Right atrium auricular region (tissue), 2 donors: ENCODE measurements around the gene ARHGDIA. TPM values are rescaled to one million over a fixed set of nuclear protein-coding genes. Genes with fewer than 3 reads are reported as not detected.

Experiments used
- DNase-seq: peaks from one replicate; pipeline ENCODE4 v3.0.0-alpha.2; 2019; ENCODE audit warnings: low spot score
- H3K27ac ChIP-seq, 2 donors: fragments of 200-600 bp; sonication (generic); 1 replicate in 1 of 2; 2 replicates in 1 of 2; pipeline ENCODE4 v1.5.1; 2016 to 2019
- H3K27me3 ChIP-seq, 2 donors: fragments of 200-600 bp; sonication (generic); one replicate each; pipeline versions ENCODE4 v1.5.1 to v1.6.0; 2017 to 2019
- H3K36me3 ChIP-seq: fragments of 200-600 bp; sonication (generic); one replicate; pipeline ENCODE4 v1.5.1; 2016
- H3K4me1 ChIP-seq, 2 donors: fragments of 200-600 bp; sonication (generic); one replicate each; pipeline versions ENCODE4 v1.5.1 to v1.6.0; 2017 to 2019
- H3K4me3 ChIP-seq, 2 donors: fragments of 200-600 bp; sonication (generic); 1 replicate in 1 of 2; 2 replicates in 1 of 2; pipeline ENCODE4 v1.5.1; 2017 to 2019; ENCODE audit warnings: mild to moderate bottlenecking in 1 of 2, moderate library complexity in 1 of 2
- H3K9me3 ChIP-seq, 2 donors: fragments of 200-600 bp; sonication (generic); one replicate each; pipeline ENCODE4 v1.5.1; 2019
- total RNA-seq, 2 donors: library from RNA; depleted of rRNA; stranded (reverse); fragments of >200 nt; gene quantifications; one replicate each; pipeline ENCODE4 v1.1.0, GENCODE V29; 2016
- TF ChIP-seq, protein P1 (sequence below), 2 donors: fragments of 200-600 bp; sonication (generic); IDR thresholded peaks; one replicate each; pipeline ENCODE4 v1.5.1; 2019; ENCODE audit warnings: antibody characterized with exemption in 2 of 2

The ARHGDIA gene
- total RNA-seq, 2 donors from 2014 or later: 59.4 to 145 TPM

DNA sequence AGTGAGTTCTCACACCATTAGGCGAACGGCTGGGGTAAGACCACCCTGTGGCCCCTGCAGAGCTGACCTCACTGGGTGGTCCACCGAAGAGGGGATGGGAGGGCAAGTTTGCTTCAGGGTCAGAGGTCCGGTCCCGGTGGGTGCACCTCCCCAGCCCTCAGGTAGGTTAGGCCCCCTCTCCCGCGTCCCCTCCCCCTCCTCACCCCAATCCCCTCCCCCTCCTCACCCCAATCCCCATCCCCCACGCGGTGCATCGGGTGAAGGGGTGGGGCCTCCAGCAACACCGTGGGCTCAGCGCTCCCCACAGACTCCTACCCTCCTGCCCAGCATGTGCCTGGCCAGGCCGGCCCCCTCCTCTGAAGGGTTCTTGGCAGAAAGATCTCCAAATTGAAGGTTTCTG is 51.4 kb downstream of the ARHGDIA start:
- H3K27ac ChIP-seq: no peak overlapping the region
- H3K4me3 ChIP-seq: no peak overlapping the region
- H3K27me3 ChIP-seq: no peaks in the 10 kb centered on the region
- H3K4me1 ChIP-seq: peaks cover 0 to 23% of the 10 kb centered on the region in 2 donors
- no peak for DNase-seq
- TF ChIP-seq, protein P1, sequence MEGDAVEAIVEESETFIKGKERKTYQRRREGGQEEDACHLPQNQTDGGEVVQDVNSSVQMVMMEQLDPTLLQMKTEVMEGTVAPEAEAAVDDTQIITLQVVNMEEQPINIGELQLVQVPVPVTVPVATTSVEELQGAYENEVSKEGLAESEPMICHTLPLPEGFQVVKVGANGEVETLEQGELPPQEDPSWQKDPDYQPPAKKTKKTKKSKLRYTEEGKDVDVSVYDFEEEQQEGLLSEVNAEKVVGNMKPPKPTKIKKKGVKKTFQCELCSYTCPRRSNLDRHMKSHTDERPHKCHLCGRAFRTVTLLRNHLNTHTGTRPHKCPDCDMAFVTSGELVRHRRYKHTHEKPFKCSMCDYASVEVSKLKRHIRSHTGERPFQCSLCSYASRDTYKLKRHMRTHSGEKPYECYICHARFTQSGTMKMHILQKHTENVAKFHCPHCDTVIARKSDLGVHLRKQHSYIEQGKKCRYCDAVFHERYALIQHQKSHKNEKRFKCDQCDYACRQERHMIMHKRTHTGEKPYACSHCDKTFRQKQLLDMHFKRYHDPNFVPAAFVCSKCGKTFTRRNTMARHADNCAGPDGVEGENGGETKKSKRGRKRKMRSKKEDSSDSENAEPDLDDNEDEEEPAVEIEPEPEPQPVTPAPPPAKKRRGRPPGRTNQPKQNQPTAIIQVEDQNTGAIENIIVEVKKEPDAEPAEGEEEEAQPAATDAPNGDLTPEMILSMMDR (IDR thresholded peaks at IDR 0.05): no peak
- no peaks in the 10 kb centered on the region for H3K36me3 ChIP-seq
- H3K9me3 ChIP-seq: no peaks in the 10 kb centered on the region

DNA sequence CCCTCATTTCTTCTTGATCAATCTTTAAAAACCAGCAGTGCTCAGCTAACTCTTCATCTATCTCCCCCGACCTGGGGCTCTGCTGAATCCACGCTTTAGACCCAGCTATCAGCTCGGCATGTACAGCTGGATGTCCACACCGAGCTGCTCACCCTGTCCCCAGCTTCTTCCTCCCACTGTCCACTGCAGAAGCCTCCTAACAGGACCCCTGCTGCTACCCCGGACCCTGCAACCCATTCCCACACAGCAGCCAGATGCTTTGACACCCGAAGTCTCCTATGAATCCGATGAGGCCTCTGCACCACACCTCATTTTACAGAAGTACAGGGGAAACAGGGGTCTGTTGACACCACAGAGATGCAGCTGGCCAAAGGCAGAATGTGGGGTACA is 53.4 kb downstream of the ARHGDIA start:
- TF ChIP-seq, protein P1 (IDR thresholded peaks at IDR 0.05): no peak
- DNase-seq: no peak
- Histone ChIP-seq H3K4me3 (no peak overlapping the region), H3K9me3 (no peaks in the 10 kb centered on the region), H3K36me3 (no peaks in the 10 kb centered on the region), H3K27me3 (no peaks in the 10 kb centered on the region), H3K4me1 (peaks cover 0 to 17% of the 10 kb centered on the region in 2 donors), H3K27ac (no peak overlapping the region)

Other genes starting within 250 kb of the ARHGDIA start
- 10 to 100 TPM; 69.3 to 70.4 TPM for gene NPLOC4, start 234.2 kb downstream of the ARHGDIA start, total RNA-seq
- not detected for gene TSPAN10, start 234.1 kb downstream of the ARHGDIA start, total RNA-seq
- not detected for gene PDE6G, start 214.8 kb downstream of the ARHGDIA start, total RNA-seq
- gene OXLD1, start 204.7 kb downstream of the ARHGDIA start, total RNA-seq: 10 to 100 TPM; 19.3 to 19.6 TPM
- gene CCDC137, start 204.6 kb downstream of the ARHGDIA start, total RNA-seq: 1 to 10 TPM; 3.8 to 5.1 TPM
- gene ARL16, start 187.5 kb downstream of the ARHGDIA start, total RNA-seq: 10 to 100 TPM; 20.3 to 22.2 TPM
- gene HGS, start 187.3 kb downstream of the ARHGDIA start, total RNA-seq: 10 to 100 TPM; 33.7 to 59.5 TPM
- 100 to 1,000 TPM in 1 of 2 donors, 10 to 100 TPM in 1; 87.9 to 127 TPM for gene MRPL12, start 168.0 kb downstream of the ARHGDIA start, total RNA-seq
- 10 to 100 TPM in 1 of 2 donors, 1 to 10 TPM in 1; 6.6 to 18.2 TPM for gene SLC25A10, start 159.1 kb downstream of the ARHGDIA start, total RNA-seq
- gene GCGR, start 67.2 kb downstream of the ARHGDIA start, total RNA-seq: not detected
- gene MCRIP1, start 38.0 kb downstream of the ARHGDIA start, total RNA-seq: 100 to 1,000 TPM in 1 of 2 donors, 10 to 100 TPM in 1; 91.3 to 108 TPM
- gene PPP1R27, start 36.3 kb downstream of the ARHGDIA start, total RNA-seq: not detected
- 100 to 1,000 TPM; 321 to 426 TPM for gene P4HB, start 10.8 kb downstream of the ARHGDIA start, total RNA-seq
- 10 to 100 TPM; 24.3 to 35.9 TPM for gene ALYREF, start 20.2 kb upstream of the ARHGDIA start, total RNA-seq
- 100 to 1,000 TPM; 126 to 229 TPM for gene ANAPC11, start 20.4 kb upstream of the ARHGDIA start, total RNA-seq
- 1 to 10 TPM in 1 of 2 donors, not detected in 1; 1.7 TPM for gene NPB, start 30.9 kb upstream of the ARHGDIA start, total RNA-seq
- gene PCYT2, start 40.1 kb upstream of the ARHGDIA start, total RNA-seq: 10 to 100 TPM; 23.3 to 26.1 TPM
- 1 to 10 TPM; 2.8 to 4.9 TPM for gene SIRT7, start 46.8 kb upstream of the ARHGDIA start, total RNA-seq
- gene MAFG, start 56.4 kb upstream of the ARHGDIA start, total RNA-seq: 10 to 100 TPM; 21.8 to 26.5 TPM
- 10 to 100 TPM in 1 of 2 donors, 1 to 10 TPM in 1; 8.3 to 10.2 TPM for gene PYCR1, start 66.0 kb upstream of the ARHGDIA start, total RNA-seq
- 1 to 10 TPM in 1 of 2 donors, under 1 TPM in 1; 0.55 to 1.4 TPM for gene MYADML2, start 75.9 kb upstream of the ARHGDIA start, total RNA-seq
- gene NOTUM, start 89.8 kb upstream of the ARHGDIA start, total RNA-seq: under 1 TPM in 1 of 2 donors, not detected in 1; 0.35 TPM
- 10 to 100 TPM; 14.1 to 18.8 TPM for gene ASPSCR1, start 106.3 kb upstream of the ARHGDIA start, total RNA-seq
- gene CENPX, start 151.5 kb upstream of the ARHGDIA start, total RNA-seq: 10 to 100 TPM; 36.5 to 47.6 TPM
- gene LRRC45, start 152.0 kb upstream of the ARHGDIA start, total RNA-seq: 1 to 10 TPM; 4.7 to 4.9 TPM
- 1 to 10 TPM in 1 of 2 donors, under 1 TPM in 1; 0.93 to 2.6 TPM for gene RAC3, start 160.3 kb upstream of the ARHGDIA start, total RNA-seq
- gene DCXR, start 166.4 kb upstream of the ARHGDIA start, total RNA-seq: 100 to 1,000 TPM; 169 to 213 TPM
- 10 to 100 TPM; 21.4 to 25.3 TPM for gene RFNG, start 180.5 kb upstream of the ARHGDIA start, total RNA-seq
- 10 to 100 TPM; 79.5 to 90.8 TPM for gene GPS1, start 180.6 kb upstream of the ARHGDIA start, total RNA-seq
- 10 to 100 TPM; 33.3 to 45.7 TPM for gene DUS1L, start 194.5 kb upstream of the ARHGDIA start, total RNA-seq
- 10 to 100 TPM; 13.8 to 46.4 TPM for gene FASN, start 226.9 kb upstream of the ARHGDIA start, total RNA-seq